H1 (cell line): Measurements from ENCODE around the gene TRAPPC3. TPM values are rescaled to one million over a fixed set of nuclear protein-coding genes. Genes with fewer than 3 reads are reported as not detected.

ENCODE experiments used
- CTCF ChIA-PET: fragments of 300-600 bp; sonication (Branson Sonifier 250); formaldehyde crosslinking; loops from one replicate; lab custom pipeline; 2021; ENCODE audit not compliant: partially characterized antibody; lab: Charles Lee
- POLR2A ChIA-PET: fragments of 300-600 bp; sonication (Branson Sonifier 250); formaldehyde crosslinking; loops from one replicate; lab custom pipeline; 2021; ENCODE audit warnings: inconsistent platforms; ENCODE audit not compliant: partially characterized antibody; lab: Charles Lee
- DNase-seq, 2 experiments: peaks; one replicate each; pipeline versions ENCODE4 v3.0.0 to v3.0.0-alpha.2; 2010 to 2022; ENCODE audit warnings: low spot score in 2 of 2, low read depth in 1 of 2, mixed read lengths in 1 of 2
- FAIRE-seq: peaks from 2 replicates; lab custom pipeline; 2011; peaks lifted over from hg19 to GRCh38; lab: Jason Lieb, UNC
- H2AFZ ChIP-seq: 2 replicates; pipeline ENCODE4 v1.8.1; 2012; ENCODE audit warnings: low read length, inconsistent platforms
- H2AK5ac ChIP-seq: 2 replicates; pipeline ENCODE4 v1.6.1; 2013; ENCODE audit warnings: low read depth, low read length
- H2BK120ac ChIP-seq: replicated peaks from 2 replicates; pipeline ENCODE3; 2013; ENCODE audit warnings: low read depth, low read length, inconsistent platforms
- H2BK12ac ChIP-seq: 2 replicates; pipeline ENCODE4 v1.6.1; 2013; ENCODE audit warnings: low read depth, low read length
- H2BK15ac ChIP-seq: 2 replicates; pipeline ENCODE4 v1.6.1; 2013; ENCODE audit warnings: low read length
- H2BK20ac ChIP-seq: 2 replicates; pipeline ENCODE4 v1.6.1; 2013; ENCODE audit warnings: low read length
- H2BK5ac ChIP-seq: 2 replicates; pipeline ENCODE4 v1.6.1; 2013; ENCODE audit warnings: low read depth, low read length
- H3K14ac ChIP-seq: 2 replicates; pipeline ENCODE4 v1.6.1; 2013; ENCODE audit warnings: inconsistent platforms; ENCODE audit not compliant: insufficient read length
- H3K18ac ChIP-seq: 2 replicates; pipeline ENCODE4 v1.6.1; 2013; ENCODE audit warnings: low read length; ENCODE audit errors: extremely low read depth
- H3K23ac ChIP-seq: 2 replicates; pipeline ENCODE4 v1.6.1; 2013; ENCODE audit warnings: inconsistent platforms; ENCODE audit not compliant: insufficient read length
- H3K23me2 ChIP-seq: 2 replicates; pipeline ENCODE4 v1.6.1; 2013; ENCODE audit warnings: low read depth, low read length
- H3K27ac ChIP-seq: 2 replicates; pipeline ENCODE4 v1.6.1; 2011; ENCODE audit warnings: low read depth, low read length, inconsistent platforms
- H3K27me3 ChIP-seq, 4 experiments: replicated peaks in 1 of 4; 1 replicate in 1 of 4; 2 replicates in 3 of 4; pipeline versions ENCODE4 v1.6.1 to v1.8.1; 2011 to 2013; ENCODE audit warnings: low read length in 3 of 4, mild to moderate bottlenecking in 3 of 4, inconsistent platforms in 2 of 4, mixed read lengths in 2 of 4, moderate library complexity in 1 of 4; ENCODE audit not compliant: control insufficient read depth in 3 of 4, insufficient read depth in 3 of 4; ENCODE audit errors: extremely low read depth in 1 of 4
- H3K36me3 ChIP-seq, 4 experiments: 2 replicates each; pipeline versions ENCODE4 v1.6.1 to v1.8.1; 2011 to 2013; ENCODE audit warnings: mild to moderate bottlenecking in 4 of 4, low read length in 3 of 4, moderate library complexity in 2 of 4, control low read depth in 1 of 4, inconsistent platforms in 1 of 4; ENCODE audit not compliant: insufficient read depth in 4 of 4, control insufficient read depth in 2 of 4
- H3K4ac ChIP-seq: replicated peaks from 2 replicates; pipeline ENCODE3; 2013; ENCODE audit warnings: low read length, low read depth, mixed read lengths, inconsistent platforms; ENCODE audit not compliant: insufficient read length
- H3K4me1 ChIP-seq, 4 experiments: replicated peaks in 1 of 4; 1 replicate in 1 of 4; 2 replicates in 3 of 4; pipeline versions ENCODE4 v1.6.1 to v1.8.1; 2011 to 2013; ENCODE audit warnings: low read length in 3 of 4, inconsistent platforms in 2 of 4, mixed read lengths in 1 of 4; ENCODE audit not compliant: insufficient read depth in 4 of 4, control insufficient read depth in 3 of 4
- H3K4me2 ChIP-seq, 2 experiments: 2 replicates each; pipeline versions ENCODE4 v1.6.1 to v1.8.1; 2011 to 2013; ENCODE audit warnings: low read depth in 2 of 2, low read length in 2 of 2, control low read depth in 1 of 2, inconsistent platforms in 1 of 2, mild to moderate bottlenecking in 1 of 2; ENCODE audit not compliant: insufficient read depth in 1 of 2
- H3K4me3 ChIP-seq, 4 experiments: fragments of 200-600, 300-600 bp in 1 of 4; sonication (generic), shearing (Covaris generic), sonication (Bioruptor Twin) in 1 of 4; 2 replicates each; pipeline versions ENCODE4 v1.5.1 to v1.8.1; 2011 to 2016; ENCODE audit warnings: low read length in 4 of 4, low read depth in 3 of 4, control low read depth in 2 of 4, inconsistent platforms in 2 of 4, mild to moderate bottlenecking in 2 of 4, mixed read lengths in 1 of 4, moderate library complexity in 1 of 4; ENCODE audit not compliant: insufficient read depth in 2 of 4; ENCODE audit errors: extremely low read depth in 1 of 4
- H3K56ac ChIP-seq: replicated peaks from 2 replicates; pipeline ENCODE3; 2013; ENCODE audit warnings: low read depth, mild to moderate bottlenecking, mixed read lengths, low read length, inconsistent platforms; ENCODE audit not compliant: insufficient read length
- H3K79me1 ChIP-seq: 2 replicates; pipeline ENCODE4 v1.6.1; 2013; ENCODE audit warnings: low read depth, low read length, control low read depth
- H3K79me2 ChIP-seq, 2 experiments: 2 replicates each; pipeline versions ENCODE4 v1.6.1 to v1.8.1; 2012 to 2013; ENCODE audit warnings: low read length in 2 of 2, mild to moderate bottlenecking in 2 of 2, inconsistent platforms in 1 of 2; ENCODE audit not compliant: insufficient read depth in 2 of 2, control insufficient read depth in 1 of 2
- H3K9ac ChIP-seq, 4 experiments: replicated peaks in 1 of 4; 1 replicate in 1 of 4; 2 replicates in 3 of 4; pipeline versions ENCODE4 v1.6.1 to v1.8.1; 2011 to 2013; ENCODE audit warnings: low read depth in 3 of 4, low read length in 3 of 4, control low read depth in 2 of 4, mild to moderate bottlenecking in 2 of 4, moderate library complexity in 2 of 4, inconsistent platforms in 1 of 4; ENCODE audit errors: extremely low read depth in 1 of 4
- H3K9me3 ChIP-seq, 2 experiments: 2 replicates each; pipeline versions ENCODE4 v1.6.1 to v1.8.1; 2012 to 2013; ENCODE audit warnings: mild to moderate bottlenecking in 2 of 2, moderate library complexity in 2 of 2, control low read depth in 1 of 2, inconsistent platforms in 1 of 2, low read depth in 1 of 2, low read length in 1 of 2, mixed read lengths in 1 of 2; ENCODE audit not compliant: insufficient read depth in 2 of 2
- H4K20me1 ChIP-seq, 2 experiments: replicated peaks in 1 of 2; 2 replicates each; pipeline versions ENCODE3 to v1.8.1; 2011 to 2013; ENCODE audit warnings: inconsistent platforms in 2 of 2, low read length in 2 of 2, mild to moderate bottlenecking in 1 of 2; ENCODE audit not compliant: insufficient read depth in 2 of 2, control insufficient read depth in 1 of 2
- H4K5ac ChIP-seq: 2 replicates; pipeline ENCODE4 v1.6.1; 2013; ENCODE audit warnings: low read length, low read depth, mixed read lengths, inconsistent platforms; ENCODE audit not compliant: insufficient read length
- H4K8ac ChIP-seq: 2 replicates; pipeline ENCODE4 v1.8.0; 2013; ENCODE audit warnings: mild to moderate bottlenecking, moderate library complexity, low read length, inconsistent platforms; ENCODE audit not compliant: insufficient read depth; ENCODE audit errors: extremely low read depth
- H4K91ac ChIP-seq: replicated peaks from 2 replicates; pipeline ENCODE3; 2013; ENCODE audit warnings: low read length, mixed read lengths, inconsistent platforms; ENCODE audit not compliant: insufficient read length
- WGBS, 2 experiments: shearing (Covaris generic) in 1 of 2; methylation state at CpG; one replicate each; pipeline versions ENCODE4 v1.1.6 to v1.1.7; 2013 to 2015; ENCODE audit warnings: low lambda C conversion rate in 2 of 2, mixed read lengths in 2 of 2, inconsistent platforms in 1 of 2, low coverage in 1 of 2, missing lambda C conversion rate in 1 of 2; ENCODE audit not compliant: insufficient replicate concordance in 2 of 2, insufficient coverage in 1 of 2, insufficient read length in 1 of 2; ENCODE audit errors: extremely low coverage in 1 of 2, missing lambda C conversion rate in 1 of 2; 5-methylcytosine and 5-hydroxymethylcytosine counted together
- polyA plus RNA-seq, 7 experiments: library from polyadenylated mRNA; depleted of rRNA in 3 of 7; stranded (reverse) in 5 of 7; unstranded in 2 of 7; fragments of >200 nt in 5 of 7; fragments of 200-250 nt in 2 of 7; gene quantifications; 1 replicate in 5 of 7; 2 replicates in 1 of 7; 4 replicates in 1 of 7; pipeline versions ENCODE4 v1.2.1 to v1.2.3, GENCODE V29; 2011 to 2013; ENCODE audit warnings: missing spikeins in 2 of 7, mixed read lengths in 2 of 7
- total RNA-seq: library from RNA; stranded (reverse); fragmentation: NEBNext Ultra II Directional; extraction: Animal tissue kit (Norgen Biotek cat#: 25700); gene quantifications from 2 replicates; pipeline ENCODE4 v1.2.1, GENCODE V29; 2021

Gene TRAPPC3
- total and polyA plus RNA-seq, 2 of the 8 experiments (the other 6 are each of a cell fraction or from before 2014, with no cell fraction given), result 47.8 to 51.0 TPM

GRCh38 chr1:36148821-36149236 lies 457 bp downstream of the TRAPPC3 start:
- H3K9me3 ChIP-seq, result no peaks in the 10 kb centered on the region
- 0 out of 2 replicates have a peak overlapping the region, but pooled peaks have one; percentile 40 for H2BK15ac ChIP-seq
- peak overlapping the region; percentile 96 for H2AFZ ChIP-seq
- peak overlapping the region; percentile 60; the same call in 1 of the 2 replicates for H2BK12ac ChIP-seq
- no peaks in the 10 kb centered on the region for H4K20me1 ChIP-seq
- H4K91ac ChIP-seq, result peak overlapping the region; percentile 66
- H3K56ac ChIP-seq, result peak overlapping the region; percentile 47
- H3K27me3 ChIP-seq, result peaks cover 6 to 16% (median 12%) of the 10 kb centered on the region in 4 experiments
- peak overlapping the region; percentile 19 for H4K5ac ChIP-seq
- H2AK5ac ChIP-seq, result no peak overlapping the region
- no peak overlapping the region for H2BK20ac ChIP-seq
- H3K4me3 ChIP-seq, result peak overlapping the region; percentile 68 to 85 (median 79)
- H3K4ac ChIP-seq, result peak overlapping the region; percentile 91
- no peak overlapping the region for H3K23ac ChIP-seq
- no peak overlapping the region for H3K14ac ChIP-seq
- H3K9ac ChIP-seq, result peak overlapping the region; percentile 62 to 70 (median 68)
- H3K4me1 ChIP-seq, result peaks cover 8 to 19% (median 15%) of the 10 kb centered on the region in 4 experiments
- peak overlapping the region; percentile 87 for H2BK5ac ChIP-seq
- H3K4me2 ChIP-seq, result peak overlapping the region; percentile 63 to 92
- peak overlapping the region; percentile 93 for H4K8ac ChIP-seq
- 7% methylated on average over 16 of the region's 16 CpGs; no CpG with 5 or more reads in 1 of the 2 experiments for WGBS, 2 experiments
- no peak for DNase-seq
- H3K18ac ChIP-seq, result no peak overlapping the region; the same call in 1 of the 2 replicates
- H3K79me2 ChIP-seq, result peaks cover 0 to 3% of the 10 kb centered on the region in 2 experiments; a peak in 1 of 4 replicates
- H2BK120ac ChIP-seq, result peak overlapping the region; percentile 88
- H3K36me3 ChIP-seq, result no peaks in the 10 kb centered on the region
- H3K23me2 ChIP-seq, result peaks cover 4% of the 10 kb centered on the region
- peak overlapping the region; percentile 62 for H3K27ac ChIP-seq
- H3K79me1 ChIP-seq, result 0 out of 2 replicates have a peak, but pooled peaks cover 4% of the 10 kb centered on the region
- POLR2A ChIA-PET, result interaction anchor here (0.8 to 5.4 kb wide), 19 partner anchors 8 to 238 kb away, joined by 3 to 49 read pairs (median 5); partner anchors contain the start of genes EVA1B, SH3D21, TEKT2 and THRAP3
- FAIRE-seq, result no peak
- CTCF ChIA-PET, result interaction anchor here (0.8 to 10.1 kb wide), 34 partner anchors 9 to 334 kb away, joined by 3 to 261 read pairs (median 6); partner anchors contain the start of genes CSF3R and THRAP3
